ENCODE results near the gene UBAC1.
"Not testable (repeated sequence)": the region's sequence is repeated elsewhere in the genome, so short reads cannot be mapped to it uniquely, and the experiment has no call there.

The UBAC1 gene

DNA sequence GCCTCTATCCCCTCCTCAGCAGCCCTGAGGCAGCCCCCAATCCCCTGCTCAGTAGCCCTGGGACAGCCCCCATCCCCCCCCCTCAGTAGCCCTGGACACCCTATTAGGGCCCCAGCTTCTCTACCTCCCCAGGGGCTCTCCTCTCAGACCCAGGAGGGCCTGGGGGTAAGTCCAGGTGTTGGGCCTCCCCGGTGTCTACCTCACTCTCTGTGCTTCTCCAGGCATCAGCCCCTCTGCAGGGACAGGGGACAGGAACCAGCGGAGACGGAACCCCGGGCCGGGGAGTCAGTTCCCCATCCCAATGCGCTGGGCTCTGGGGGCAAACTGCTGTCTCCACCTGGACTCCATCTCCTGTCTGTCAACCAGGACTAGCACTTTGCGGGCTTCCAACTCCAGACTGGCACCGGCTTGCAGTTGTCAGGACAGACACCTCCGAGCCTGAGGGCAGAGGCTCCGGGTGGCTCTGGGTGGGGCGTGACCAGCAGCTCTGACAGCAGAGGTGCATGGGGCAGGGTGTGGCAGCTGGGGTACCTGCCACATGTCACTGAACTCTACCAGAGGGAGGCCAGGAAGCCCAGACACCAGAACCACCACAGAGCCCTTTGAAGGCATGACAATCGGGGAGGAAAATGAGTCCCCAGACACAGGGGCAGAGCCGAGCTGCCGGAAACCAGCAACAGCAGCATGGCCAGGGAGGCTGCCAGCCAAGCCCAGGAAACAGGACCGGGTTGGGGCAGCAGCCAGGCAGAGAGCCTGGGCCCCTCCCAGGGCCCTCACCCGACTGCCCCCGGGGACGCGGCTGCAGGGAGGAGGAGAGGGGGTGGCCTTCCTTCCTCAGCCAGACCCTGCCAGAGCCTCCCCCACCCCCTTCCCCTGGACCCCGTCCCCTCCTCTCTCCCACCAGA is 17.7 kb upstream of the UBAC1 start:
- no peak for DNase-seq (ENCODE audit: low spot score)

- DNase-seq (ENCODE audit: low spot score), result no peak
Measured at GRCh38 chr9:135976944-135977343, 15.8 kb upstream of the UBAC1 start.

- no peak for DNase-seq (ENCODE audit: low spot score)
Measured at GRCh38 chr9:135976531-135976930, 15.4 kb upstream of the UBAC1 start.

DNA sequence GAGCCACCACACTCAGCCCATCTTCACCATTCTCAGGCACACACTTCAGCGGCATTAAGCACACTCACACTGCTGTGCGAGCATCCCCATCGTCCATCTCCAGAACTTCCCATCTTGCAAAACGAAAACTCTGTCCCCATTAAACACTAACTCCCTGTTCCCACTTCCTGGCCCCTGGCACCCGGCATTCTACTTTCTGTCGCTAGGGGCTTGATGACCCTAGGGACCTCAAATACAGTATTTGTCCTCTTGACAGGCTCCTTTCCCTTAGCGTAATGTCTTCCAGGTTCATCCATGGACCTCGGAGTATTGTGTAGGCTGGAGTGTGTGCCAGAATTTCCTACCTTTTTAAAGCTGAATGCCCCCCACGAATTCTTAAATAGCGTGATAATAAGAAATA is 14.7 kb upstream of the UBAC1 start:
- no peak for DNase-seq (ENCODE audit: low spot score)

- no peak for DNase-seq (ENCODE audit: low spot score)
Measured at GRCh38 chr9:135974220-135974573, 13.0 kb upstream of the UBAC1 start.

DNA sequence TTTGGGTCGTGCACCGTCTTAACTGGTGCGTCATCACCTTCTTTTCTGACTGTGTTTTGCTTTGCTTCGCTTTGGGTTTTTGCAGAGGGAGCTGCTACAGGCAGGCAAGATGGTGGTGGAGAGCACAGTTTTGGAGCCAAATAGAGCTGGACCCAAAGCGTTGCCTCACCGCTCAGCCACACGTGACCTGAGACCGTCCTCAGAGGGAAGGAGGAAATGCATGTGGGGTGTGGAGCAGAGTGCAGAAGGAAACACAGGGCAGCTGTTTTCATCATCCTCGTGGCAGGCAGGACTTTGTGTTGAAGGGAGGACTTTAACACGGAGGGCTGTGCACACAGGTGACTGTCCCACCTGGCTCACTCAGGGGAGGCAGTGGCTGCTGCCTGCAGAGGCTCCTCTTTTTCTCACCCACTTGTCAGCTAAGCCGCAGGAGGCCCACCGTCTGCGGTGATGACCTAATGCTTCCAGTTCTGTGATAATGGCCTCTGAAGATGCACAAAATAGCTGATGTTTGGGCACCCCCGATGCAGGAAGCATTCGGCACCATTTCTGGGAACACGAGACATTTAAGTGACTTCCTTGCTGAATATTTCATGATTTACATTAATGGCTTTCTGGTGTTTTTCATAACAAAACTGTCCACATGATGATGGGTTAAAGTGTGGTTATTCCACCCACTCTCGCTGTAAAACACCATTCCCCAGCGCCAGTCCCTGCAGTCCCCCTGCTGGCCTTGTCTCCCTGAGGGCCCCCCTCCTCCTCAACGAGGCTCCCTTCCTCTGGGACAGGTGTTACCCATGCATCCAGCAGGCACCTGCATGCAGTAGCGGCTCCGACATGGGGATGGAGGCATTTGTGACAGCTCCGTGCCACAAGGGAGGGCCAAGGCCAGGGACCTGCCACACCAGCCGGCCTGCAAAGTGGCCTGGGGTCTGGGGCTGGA is 12.4 kb upstream of the UBAC1 start:
- DNase-seq (ENCODE audit: low spot score), result no peak

GRCh38 chr9:135971892-135972291 is 10.7 kb upstream of the UBAC1 start:
- DNase-seq (ENCODE audit: low spot score), result no peak

DNA sequence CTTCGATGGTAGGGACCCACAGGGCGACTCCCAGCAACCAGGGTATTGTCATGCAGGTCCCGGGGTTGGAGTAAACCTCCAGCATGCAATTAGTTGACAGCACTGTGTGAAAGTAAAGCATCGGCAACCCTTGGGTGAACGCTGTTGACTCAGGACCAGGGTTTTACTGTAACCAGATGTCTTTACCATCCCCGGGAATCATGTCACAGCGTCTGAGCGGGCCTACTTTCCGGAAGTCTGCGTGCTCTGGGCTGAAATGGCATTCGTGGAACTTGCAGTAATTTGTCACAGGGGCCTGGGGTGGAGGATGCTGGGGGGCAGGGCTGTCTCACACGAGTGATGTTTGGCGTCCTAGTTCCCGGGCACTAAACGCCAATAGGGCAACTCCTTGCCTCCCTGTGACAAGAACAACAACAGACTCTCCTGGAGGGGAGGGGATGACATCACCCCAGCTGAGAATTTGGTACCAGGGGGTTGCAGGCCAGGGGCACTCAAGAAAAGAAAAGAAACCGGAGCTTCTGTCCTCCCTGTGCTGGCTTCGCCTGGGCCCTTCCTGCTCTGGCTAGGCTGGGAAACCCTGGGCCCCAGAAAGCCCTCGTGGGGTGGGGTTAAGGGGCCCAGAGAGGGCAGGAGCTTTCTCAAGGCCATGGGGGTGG is 10.1 kb upstream of the UBAC1 start:
- no peak for DNase-seq (ENCODE audit: low spot score)

GRCh38 chr9:135970128-135970815 is 9.1 kb upstream of the UBAC1 start:
- DNase-seq (ENCODE audit: low spot score), result no peak

- DNase-seq (ENCODE audit: low spot score), result no peak
Measured at GRCh38 chr9:135969064-135969683, 8.0 kb upstream of the UBAC1 start.

GRCh38 chr9:135968601-135969000 is 7.4 kb upstream of the UBAC1 start:
- DNase-seq (ENCODE audit: low spot score), result no peak

DNA sequence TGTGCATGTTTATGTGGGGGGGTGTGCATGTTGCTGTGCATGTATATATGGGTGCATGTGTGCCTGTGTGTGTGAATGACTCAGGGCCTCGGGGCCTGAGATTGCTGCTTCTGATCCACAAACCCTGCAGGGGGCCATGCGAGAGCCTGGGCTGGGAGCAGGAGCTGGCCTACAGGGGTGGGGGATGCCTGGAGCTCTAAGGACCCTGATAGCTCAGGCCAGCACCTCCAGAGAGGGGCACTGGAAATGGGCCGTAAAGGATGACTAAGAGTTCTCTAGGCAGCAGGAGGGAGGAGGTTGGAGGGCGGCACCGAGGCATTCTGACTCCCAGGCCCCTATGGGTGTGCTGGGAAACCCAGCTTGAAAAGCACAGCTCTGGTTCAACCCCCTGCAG is 6.9 kb upstream of the UBAC1 start:
- no peak for DNase-seq (ENCODE audit: low spot score)

DNA sequence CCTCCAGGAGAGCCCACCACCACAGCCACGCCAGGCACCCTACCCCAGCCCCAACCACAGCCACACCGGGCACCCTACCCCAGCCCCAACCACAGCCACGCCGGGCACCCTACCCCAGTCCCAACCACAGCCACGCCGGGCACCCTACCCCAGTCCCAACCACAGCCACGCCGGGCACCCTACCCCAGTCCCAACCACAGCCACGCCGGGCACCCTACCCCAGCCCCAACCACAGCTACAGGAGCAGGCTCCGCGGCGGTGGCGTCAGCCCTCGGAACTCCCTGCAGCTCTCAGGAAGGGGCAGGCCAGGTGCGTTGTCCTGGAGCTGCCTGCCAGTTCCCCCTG is 5.7 kb upstream of the UBAC1 start:
- not testable (repeated sequence) for DNase-seq (ENCODE audit: low spot score)

- no peak for DNase-seq (ENCODE audit: low spot score)
Measured at GRCh38 chr9:135965124-135965756, 4.1 kb upstream of the UBAC1 start.

DNA sequence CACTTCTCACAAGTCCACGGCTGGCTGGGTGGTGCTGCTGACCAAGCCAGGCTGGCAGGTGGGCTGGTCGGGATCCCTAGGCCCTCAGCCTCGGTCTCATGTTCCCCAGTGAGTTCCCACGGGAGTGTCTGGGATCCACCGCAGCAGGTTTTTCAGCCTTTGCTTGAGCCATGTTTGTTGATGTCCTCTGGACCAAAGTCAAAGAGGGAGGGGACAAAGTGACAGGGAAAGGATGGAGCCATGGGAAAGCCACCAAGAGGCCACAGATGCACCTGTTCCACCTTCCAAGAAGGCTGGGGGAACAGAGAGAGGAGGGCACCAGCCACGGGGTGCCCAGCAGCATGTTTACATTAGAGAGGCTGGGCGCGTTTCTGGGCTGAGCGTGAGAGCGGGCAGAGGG is 2.8 kb upstream of the UBAC1 start:
- DNase-seq (ENCODE audit: low spot score), result no peak

DNA sequence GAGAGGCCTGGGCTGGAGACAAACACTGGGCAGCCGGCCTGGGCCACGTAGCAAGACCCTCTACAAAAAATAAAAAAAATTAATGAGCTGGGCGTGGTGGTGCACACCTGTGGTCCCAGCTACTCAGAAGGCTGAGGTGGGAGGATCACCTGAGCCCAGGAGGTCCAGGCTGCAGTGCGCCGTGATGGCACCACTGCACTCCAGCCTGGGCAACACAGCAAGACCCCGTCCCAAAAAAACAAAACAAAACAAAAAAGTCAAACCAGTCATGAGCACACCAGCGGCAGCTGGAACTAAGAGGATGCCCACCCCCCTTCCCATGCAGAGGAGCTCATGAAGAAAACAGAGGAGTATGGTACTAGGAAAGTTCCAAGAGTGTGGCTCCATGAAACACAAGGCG is 2.2 kb upstream of the UBAC1 start:
- no peak for DNase-seq (ENCODE audit: low spot score)

GRCh38 chr9:135962696-135963307 is 1.6 kb upstream of the UBAC1 start:
- no peak for DNase-seq (ENCODE audit: low spot score)

DNA sequence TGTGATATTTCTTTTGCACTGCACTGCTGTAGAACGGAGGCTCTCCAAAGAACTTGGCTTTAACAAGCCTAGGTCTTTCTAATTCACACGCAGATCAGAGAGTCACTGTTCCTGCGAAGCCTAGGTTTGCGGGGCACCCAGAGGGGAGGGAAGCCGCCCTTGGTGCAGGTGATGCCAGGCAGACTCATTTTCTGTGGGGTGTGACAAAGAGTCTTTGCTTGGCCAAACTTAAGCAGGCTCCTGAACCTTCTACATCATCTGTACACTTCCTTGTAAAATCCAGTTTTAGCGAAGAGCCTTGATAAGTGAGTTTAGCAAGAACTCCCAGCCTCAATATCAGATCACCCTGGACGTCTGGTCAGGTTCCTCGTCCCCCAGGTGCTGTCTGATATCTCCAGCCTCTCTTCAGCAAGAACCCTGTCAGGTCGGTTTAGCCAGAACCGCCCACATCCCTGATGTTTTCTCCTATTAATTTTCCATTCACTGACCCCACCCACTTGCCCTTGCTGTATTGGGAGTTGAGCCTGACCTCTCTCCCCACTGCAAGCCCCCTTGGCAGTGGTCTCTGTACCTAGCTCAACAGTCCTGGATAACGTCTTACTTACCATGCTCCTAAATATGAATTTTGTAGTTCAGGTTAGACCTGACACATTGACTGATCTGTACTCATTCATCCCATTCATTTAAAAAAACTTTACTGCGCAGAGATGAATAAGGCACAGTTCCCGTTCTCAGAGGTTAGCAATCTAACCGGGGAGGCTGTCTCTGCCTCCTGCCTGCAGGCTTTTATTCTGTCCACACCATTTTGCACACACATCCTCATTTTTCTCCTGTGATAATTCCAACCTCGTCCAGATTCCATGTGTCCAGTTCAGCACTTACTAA is 880 bp upstream of the UBAC1 start:
- DNase-seq (ENCODE audit: low spot score), result peak; percentile 51

- no peak for DNase-seq (ENCODE audit: low spot score)
Measured at GRCh38 chr9:135960411-135961276, 529 bp downstream of the UBAC1 start.

Measured in COLO829 (cell line).